SJSA1 (cell line): ENCODE data around the gene ANXA11. TPM values are rescaled to one million over a fixed set of nuclear protein-coding genes. Genes with fewer than 3 reads are reported as not detected.
"Not testable (repeated sequence)": the region's sequence is repeated elsewhere in the genome, so short reads cannot be mapped to it uniquely, and the experiment has no call there.

ENCODE experiments used
- DNase-seq, 2 experiments: peaks; one replicate each; pipeline ENCODE4 v3.0.0-alpha.2; 2015 to 2020; ENCODE audit warnings: low spot score in 2 of 2, low read depth in 1 of 2
- H3K27ac ChIP-seq: fragments of 250-450 bp; sonication (Bioruptor Pico); 2 replicates; pipeline ENCODE4 v1.5.1; 2020; ENCODE audit warnings: mild to moderate bottlenecking, moderate library complexity
- H3K27me3 ChIP-seq: fragments of 250-450 bp; sonication (Bioruptor Pico); replicated peaks from 2 replicates; pipeline ENCODE4 v1.5.1; 2020; ENCODE audit warnings: mild to moderate bottlenecking, moderate library complexity
- H3K36me3 ChIP-seq: fragments of 250-450 bp; sonication (Bioruptor Pico); 2 replicates; pipeline ENCODE4 v1.5.1; 2020; ENCODE audit warnings: mild to moderate bottlenecking
- H3K4me1 ChIP-seq: fragments of 250-450 bp; sonication (Bioruptor Pico); replicated peaks from 2 replicates; pipeline ENCODE4 v1.6.1; 2021; ENCODE audit warnings: mild to moderate bottlenecking
- H3K4me3 ChIP-seq: fragments of 250-450 bp; sonication (Bioruptor Pico); 2 replicates; pipeline ENCODE4 v1.5.1; 2020; ENCODE audit warnings: mild to moderate bottlenecking
- H3K9me3 ChIP-seq: fragments of 250-450 bp; sonication (Bioruptor Pico); replicated peaks from 2 replicates; pipeline ENCODE4 v1.5.1; 2020; ENCODE audit warnings: mild to moderate bottlenecking
- total RNA-seq: library from RNA; depleted of rRNA; stranded (reverse); fragments of >200 nt; shearing (Covaris generic); gene quantifications from 2 replicates; pipeline ENCODE4 v1.2.3, GENCODE V29; 2014

The ANXA11 gene
- total RNA-seq, 1 experiment from 2014 or later = 114 TPM

DNA sequence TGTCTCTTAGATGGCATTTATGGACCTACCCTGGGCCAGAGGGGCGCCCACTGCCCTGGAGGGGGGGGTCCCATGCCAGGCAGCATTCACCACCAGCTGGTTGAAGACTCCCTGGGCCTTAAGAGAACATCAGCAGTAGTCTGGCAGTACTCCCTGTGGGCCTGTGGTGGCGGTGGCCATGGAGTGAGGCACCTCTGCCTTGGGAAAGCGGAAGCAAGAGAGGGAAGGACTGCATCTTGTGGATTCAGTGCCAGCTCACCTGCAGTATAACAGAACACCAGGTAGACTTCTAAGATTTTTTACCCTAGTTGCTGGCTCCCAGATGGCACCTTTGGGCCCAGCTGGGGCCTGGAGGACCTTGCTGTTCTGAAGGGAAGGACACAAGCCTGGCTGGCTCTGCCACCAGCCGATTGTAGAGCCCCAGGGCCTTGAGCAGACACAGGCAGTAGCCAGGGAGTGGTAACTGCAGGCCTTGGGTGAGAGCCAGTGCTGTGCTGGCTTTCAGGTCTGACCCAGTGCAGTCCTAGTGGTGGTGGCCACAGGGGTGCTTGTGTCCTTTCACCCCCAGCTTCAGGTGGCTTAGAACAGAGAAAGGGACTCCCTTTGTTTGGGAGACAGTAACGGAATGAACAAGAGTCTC, 57.1 kb downstream of the ANXA11 start:
- no peak for DNase-seq

DNA sequence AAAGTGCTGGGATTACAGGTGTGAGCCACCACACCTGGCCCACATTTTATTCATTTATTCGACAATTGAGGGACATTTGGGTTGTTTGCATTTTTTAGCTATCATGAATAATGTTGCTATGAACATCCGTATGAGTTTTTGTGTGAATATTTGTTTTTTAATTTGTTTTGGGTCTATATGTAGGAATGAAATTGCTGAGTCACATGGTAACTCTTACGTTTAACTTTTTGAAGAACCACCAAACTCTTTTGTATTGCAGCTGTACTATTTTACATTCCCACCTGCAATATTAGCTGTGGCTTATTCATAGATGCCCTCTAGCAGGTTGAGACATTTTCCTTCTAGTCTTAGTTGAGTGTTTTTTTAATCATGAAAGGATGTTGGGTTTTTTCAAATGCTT, 58.4 kb downstream of the ANXA11 start:
- no peak overlapping the region for H3K27ac ChIP-seq
- H3K27me3 ChIP-seq = no peaks in the 10 kb centered on the region
- H3K36me3 ChIP-seq = peaks cover 28% of the 10 kb centered on the region
- no peak for DNase-seq
- H3K4me1 ChIP-seq = peaks cover 10% of the 10 kb centered on the region
- H3K4me3 ChIP-seq = no peak overlapping the region
- H3K9me3 ChIP-seq = peaks cover 3% of the 10 kb centered on the region; the same call in 1 of the 2 replicates

More for the DNA sequence above, 57.1 kb downstream of the ANXA11 start:
- peaks cover 3% of the 10 kb centered on the region; the same call in 1 of the 2 replicates for H3K9me3 ChIP-seq
- peaks cover 42% of the 10 kb centered on the region for H3K36me3 ChIP-seq
- no peak overlapping the region for H3K4me3 ChIP-seq
- no peaks in the 10 kb centered on the region for H3K27me3 ChIP-seq
- H3K27ac ChIP-seq = no peak overlapping the region
- H3K4me1 ChIP-seq = peaks cover 8% of the 10 kb centered on the region

DNA sequence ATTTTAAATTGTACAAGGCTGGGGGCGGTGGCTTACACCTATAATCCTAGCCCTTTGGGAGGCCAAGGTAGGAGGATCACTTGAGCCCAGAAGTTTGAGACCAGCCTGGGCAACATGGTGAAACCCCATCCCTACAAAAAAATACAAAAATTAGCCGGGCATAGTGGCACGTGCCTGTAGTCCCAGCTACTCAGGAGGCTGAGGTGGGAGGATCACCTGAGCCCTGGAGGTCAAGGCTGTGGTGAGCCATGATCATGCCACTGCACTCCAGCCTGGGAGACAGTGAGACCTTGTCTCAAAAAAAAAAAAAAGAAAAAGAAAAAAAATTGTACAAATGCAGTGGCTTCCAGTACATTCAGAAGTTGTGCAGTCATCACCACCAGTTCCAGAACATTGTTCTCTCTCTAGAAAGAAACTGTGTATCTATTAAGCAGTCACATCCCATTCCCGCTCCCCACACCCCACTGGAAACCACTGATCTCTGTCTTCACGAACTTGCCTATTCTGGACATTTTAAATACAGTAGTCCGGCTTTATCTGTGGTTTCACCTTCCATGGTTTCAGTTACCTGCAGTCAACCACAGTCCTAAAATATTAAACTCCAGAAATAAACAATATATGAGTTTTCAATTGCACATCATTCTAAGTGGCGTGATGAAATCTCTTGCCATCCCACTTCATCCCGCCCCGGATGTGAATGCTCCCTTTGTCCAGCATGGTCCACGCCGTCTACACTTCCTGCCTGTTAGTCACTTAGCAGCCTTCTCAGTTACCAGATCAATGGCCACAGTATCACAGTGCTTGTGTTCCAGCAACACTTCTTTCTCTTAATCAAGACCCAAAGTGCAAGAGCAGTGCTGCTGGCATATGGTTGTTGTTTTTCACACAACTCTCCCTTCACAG, 59.7 kb downstream of the ANXA11 start:
- Histone ChIP-seq H3K36me3 (peaks cover 19% of the 10 kb centered on the region), H3K27ac (peak overlapping the region; percentile 48), H3K4me1 (peaks cover 11% of the 10 kb centered on the region)
- not testable (repeated sequence) for H3K27me3 ChIP-seq, H3K4me3 ChIP-seq, H3K9me3 ChIP-seq
- peak in 1 of 2 experiments; percentile 36 for DNase-seq

DNA sequence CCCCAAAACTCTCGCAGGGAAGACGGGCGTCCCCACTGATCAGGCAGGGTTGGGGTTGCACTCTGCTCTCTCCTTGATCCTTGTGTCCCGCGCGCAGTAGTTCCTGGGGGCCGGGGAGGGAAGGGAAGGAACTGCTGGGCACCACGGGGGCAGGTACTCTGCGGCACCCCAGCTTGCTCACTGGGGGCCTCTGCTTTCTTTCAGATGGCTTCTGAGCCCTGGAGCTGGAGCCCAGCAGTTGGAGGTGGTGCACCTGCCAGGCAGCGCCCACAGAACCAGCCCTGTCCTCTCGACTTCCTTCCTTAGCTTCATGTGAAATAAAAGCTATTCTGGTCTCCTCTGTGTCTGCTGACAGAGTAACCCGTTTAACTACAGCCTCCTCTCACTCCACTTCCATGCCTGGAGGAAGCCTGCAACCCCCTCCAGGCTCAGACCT, 60.6 kb downstream of the ANXA11 start:
- peaks cover 11% of the 10 kb centered on the region for H3K4me1 ChIP-seq
- no peak overlapping the region for H3K4me3 ChIP-seq
- peaks cover 9% of the 10 kb centered on the region for H3K36me3 ChIP-seq
- H3K9me3 ChIP-seq = peaks cover 3% of the 10 kb centered on the region; the same call in 1 of the 2 replicates
- DNase-seq = no peak
- H3K27me3 ChIP-seq = no peaks in the 10 kb centered on the region
- H3K27ac ChIP-seq = no peak overlapping the region

DNA sequence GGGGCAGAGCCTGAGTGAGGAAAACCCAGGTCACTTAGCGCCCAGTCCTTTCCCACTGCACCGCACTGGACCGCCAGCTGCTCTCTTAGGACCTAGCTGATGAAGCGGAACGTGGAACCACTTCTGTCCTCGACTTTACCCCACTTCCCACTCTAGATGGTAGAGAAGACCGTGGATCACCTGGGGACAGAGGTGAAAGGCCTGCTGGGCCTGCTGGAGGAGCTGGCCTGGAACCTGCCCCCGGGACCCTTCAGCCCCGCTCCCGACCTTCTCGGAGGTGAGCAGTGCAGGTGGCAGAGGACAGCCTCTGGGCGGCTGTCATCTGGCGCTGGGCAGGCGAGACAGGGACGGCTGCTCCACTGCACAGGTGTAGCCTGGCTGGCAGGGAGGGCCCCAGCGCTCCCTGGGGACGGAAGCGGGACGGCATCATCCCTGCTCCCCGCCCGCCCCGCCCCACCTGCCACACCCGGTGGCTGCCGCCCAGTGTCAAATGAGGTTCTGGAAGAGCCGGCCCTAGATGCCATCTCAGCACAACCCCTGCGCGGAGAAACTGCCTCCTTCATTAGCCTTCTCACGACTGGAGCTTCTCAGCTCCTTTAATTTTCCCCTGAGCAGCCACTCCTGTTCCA, 61.2 kb downstream of the ANXA11 start:
- Histone ChIP-seq H3K4me1 (peaks cover 11% of the 10 kb centered on the region), H3K27ac (no peak overlapping the region), H3K9me3 (peaks cover under 1% of the 10 kb centered on the region; the same call in 1 of the 2 replicates), H3K36me3 (peaks cover 4% of the 10 kb centered on the region), H3K27me3 (no peaks in the 10 kb centered on the region), H3K4me3 (no peak overlapping the region)
- DNase-seq = no peak

DNA sequence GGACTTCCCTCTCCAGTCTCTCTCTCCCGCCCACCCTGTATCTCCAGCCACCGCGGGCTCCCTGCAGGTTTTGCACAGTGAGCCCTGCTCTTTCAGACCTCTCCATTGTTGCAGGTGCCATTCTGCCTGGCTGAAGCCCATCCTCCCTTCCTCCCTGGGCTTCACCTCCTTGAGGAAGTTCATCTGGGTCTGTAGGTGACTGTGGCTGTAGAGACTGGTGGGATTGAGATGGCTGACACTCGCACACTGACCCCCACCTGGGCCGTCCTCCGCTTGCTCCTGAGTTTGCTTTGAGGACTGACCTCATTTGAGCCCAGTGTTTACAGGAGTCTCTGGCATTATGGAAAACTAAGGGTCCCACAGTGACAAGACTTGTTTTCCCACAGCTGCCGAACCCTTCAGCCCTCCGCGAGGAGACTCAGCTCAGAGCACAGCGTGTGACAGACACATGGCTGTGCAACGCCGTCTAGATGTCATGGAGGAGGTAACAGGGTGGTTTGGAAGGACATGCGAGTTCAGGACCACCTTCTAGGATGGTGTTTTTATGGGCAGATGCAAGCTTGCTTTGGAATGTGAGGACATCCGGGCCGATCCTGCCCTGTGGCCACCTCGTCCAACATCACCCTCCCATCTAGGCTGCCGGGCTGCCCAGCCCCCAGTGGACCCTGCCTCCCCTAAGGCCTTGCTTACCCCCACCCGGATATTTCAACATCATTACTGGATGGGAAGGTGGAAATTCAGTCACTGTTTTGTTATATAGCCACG, 63.5 kb downstream of the ANXA11 start:
- no peak for DNase-seq
- H3K9me3 ChIP-seq = no peaks in the 10 kb centered on the region
- H3K36me3 ChIP-seq = no peaks in the 10 kb centered on the region
- H3K4me1 ChIP-seq = peaks cover 22% of the 10 kb centered on the region
- H3K27ac ChIP-seq = no peak overlapping the region
- no peaks in the 10 kb centered on the region for H3K27me3 ChIP-seq
- no peak overlapping the region for H3K4me3 ChIP-seq

DNA sequence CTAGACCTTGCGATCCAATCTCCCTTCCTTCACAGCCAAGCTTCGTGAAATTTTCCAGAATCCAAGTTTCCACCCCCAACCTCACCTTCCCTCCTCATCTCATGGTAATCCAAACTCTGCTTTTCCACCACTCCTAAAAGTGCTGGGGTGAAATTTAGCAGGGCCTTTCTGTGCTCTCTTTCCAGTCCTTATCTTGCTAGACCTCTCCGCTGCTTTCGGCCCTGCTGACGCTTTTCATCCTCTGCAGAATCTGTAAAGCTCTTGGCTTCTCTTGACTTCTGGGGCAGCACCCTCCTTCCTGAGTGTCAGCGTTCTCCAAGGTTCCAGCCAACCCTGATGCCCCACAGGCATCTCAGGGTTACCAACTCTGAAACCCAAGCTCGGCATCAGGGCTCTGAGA, 65.1 kb downstream of the ANXA11 start:
- Histone ChIP-seq H3K27me3 (no peaks in the 10 kb centered on the region), H3K27ac (no peak overlapping the region), H3K4me1 (peaks cover 21% of the 10 kb centered on the region), H3K36me3 (no peaks in the 10 kb centered on the region), H3K4me3 (no peak overlapping the region), H3K9me3 (no peaks in the 10 kb centered on the region)
- no peak for DNase-seq

DNA sequence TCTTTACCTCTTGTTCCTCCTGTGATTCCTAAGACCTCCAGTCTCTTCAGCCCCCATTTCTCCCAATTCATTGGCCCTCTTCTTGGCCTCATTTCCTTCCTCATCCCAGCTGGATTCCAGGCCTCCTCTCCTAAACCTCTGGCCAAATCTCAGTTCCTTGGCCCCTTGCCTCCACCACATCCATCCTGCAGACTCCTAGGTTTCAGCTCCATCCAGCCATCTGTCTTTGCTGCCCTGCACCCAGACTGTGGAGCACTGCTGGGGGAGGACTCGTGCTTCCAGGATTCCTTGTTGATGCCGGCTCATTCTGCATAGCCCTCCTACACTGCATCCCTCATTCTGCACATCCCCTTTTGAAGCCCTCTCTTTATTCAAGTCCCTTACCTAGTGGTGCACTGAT, 66.1 kb downstream of the ANXA11 start:
- Histone ChIP-seq H3K36me3 (no peaks in the 10 kb centered on the region), H3K4me1 (peaks cover 21% of the 10 kb centered on the region), H3K9me3 (no peaks in the 10 kb centered on the region), H3K27ac (no peak overlapping the region), H3K27me3 (no peaks in the 10 kb centered on the region), H3K4me3 (no peak overlapping the region)
- DNase-seq = no peak

DNA sequence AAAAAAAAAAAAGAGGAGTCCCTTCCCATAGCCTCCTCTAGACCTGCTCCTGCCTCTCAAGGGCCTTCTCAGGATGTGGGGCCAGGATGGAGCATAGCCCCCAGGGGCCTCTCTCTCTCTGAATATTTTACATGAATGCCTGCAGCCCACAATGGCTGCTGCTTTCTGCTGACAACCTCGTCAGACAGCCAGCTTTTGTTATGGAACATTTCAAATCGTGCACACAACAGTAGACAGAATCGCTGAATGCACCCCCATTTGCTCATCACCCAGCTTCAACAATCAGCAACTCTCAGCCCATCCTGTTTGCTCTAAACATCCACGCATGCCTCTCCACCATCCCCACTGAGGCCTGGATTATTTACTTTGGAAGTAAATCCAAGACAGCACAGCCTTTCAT, 67.4 kb downstream of the ANXA11 start:
- Histone ChIP-seq H3K36me3 (no peaks in the 10 kb centered on the region), H3K27ac (no peak overlapping the region), H3K9me3 (no peaks in the 10 kb centered on the region), H3K4me3 (no peak overlapping the region), H3K4me1 (peaks cover 21% of the 10 kb centered on the region), H3K27me3 (no peaks in the 10 kb centered on the region; the same call in 1 of the 2 replicates)
- peak in 1 of 2 experiments; percentile 38 for DNase-seq

DNA sequence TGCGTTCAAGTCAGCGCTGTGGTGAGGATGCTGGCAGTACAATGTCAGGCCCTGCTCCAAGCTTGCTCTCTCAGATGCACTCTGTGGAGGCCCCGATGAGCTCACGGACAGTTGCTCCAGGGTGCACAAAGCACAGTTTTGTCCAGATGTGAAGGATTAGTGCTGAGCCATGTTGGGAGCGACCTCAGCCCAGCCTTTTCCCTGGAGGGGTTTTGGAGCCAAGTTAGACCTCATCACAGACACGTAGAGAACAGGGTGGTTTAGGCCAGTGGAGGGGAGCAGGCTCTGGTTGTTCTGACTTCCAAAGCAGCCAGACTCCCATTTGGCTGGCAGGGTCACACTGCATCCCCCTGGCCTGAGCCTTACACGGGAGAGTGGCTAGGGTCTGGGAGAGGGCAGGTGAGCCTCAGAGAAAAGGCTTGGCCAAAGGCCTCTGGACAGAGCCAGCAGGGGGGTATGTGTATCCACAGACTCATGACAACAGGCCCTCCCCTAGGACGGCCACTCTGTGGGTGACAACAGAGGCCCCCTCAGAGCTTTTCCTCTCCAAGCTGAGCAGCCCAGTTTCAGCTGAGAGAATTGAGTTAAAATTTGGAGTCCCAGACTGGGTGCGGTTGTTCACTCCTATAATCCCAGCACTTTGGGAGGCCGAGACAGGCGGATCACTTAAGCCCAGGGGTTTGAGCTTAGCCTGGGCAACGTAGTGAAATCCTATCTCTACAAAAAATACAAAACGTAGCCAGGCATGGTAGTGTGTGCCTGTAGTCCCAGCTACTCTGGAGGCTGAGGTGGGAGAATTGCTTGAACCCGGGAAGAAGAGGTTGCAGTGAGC, 68.1 kb downstream of the ANXA11 start:
- H3K9me3 ChIP-seq = no peaks in the 10 kb centered on the region
- no peak overlapping the region for H3K27ac ChIP-seq
- H3K27me3 ChIP-seq = peaks cover 7% of the 10 kb centered on the region
- no peak overlapping the region for H3K4me3 ChIP-seq
- no peaks in the 10 kb centered on the region for H3K36me3 ChIP-seq
- DNase-seq = no peak
- peaks cover 28% of the 10 kb centered on the region for H3K4me1 ChIP-seq

DNA sequence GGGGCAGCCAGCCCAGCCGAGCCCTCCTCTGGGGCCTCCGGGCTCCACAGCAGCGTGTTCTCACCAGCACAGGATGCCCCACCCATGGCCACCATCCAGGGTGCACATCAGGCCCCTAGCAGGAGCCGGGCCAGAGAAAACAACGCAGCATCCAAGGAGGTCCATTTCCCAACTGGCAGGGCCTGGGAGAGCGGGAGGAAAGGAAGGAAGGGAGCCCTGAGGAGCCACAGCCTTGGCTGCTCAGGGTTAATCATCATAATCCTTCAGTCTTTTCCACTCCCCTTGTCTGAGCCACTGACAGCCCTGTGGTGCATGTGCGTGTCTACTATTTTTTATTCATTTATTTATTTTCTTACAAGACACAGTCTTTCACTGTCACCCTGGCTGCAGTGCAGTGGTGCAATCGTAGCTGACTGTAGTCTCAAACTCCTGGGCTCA, 69.2 kb downstream of the ANXA11 start:
- peaks cover 25% of the 10 kb centered on the region for H3K4me1 ChIP-seq
- H3K36me3 ChIP-seq = no peaks in the 10 kb centered on the region
- peaks cover 14% of the 10 kb centered on the region for H3K27me3 ChIP-seq
- H3K27ac ChIP-seq = no peak overlapping the region
- H3K4me3 ChIP-seq = no peak overlapping the region
- H3K9me3 ChIP-seq = no peaks in the 10 kb centered on the region
- DNase-seq = peak; percentile 70 to 75

DNA sequence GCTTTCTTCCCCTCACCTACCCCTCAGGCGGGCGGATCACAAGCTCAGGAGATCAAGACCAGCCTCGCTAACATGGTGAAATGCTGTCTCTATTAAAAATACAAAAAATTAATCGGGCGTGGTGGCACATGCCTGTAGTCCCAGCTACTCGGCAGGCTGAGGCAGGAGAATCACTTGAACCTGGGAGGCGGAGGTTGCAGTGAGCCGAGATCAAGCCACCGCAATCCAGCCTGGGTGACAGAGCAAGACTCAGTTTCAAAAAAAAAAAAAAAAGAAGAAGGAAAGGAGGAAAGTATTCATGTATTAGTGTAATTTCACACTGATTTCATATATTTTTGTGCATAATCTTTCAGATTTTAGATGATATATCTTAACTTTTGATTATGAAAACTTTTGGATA, 71.7 kb downstream of the ANXA11 start:
- not testable (repeated sequence) for H3K9me3 ChIP-seq, H3K4me3 ChIP-seq, H3K27ac ChIP-seq, DNase-seq, H3K36me3 ChIP-seq
- Histone ChIP-seq H3K4me1 (peaks cover 25% of the 10 kb centered on the region), H3K27me3 (peaks cover 14% of the 10 kb centered on the region)
